NCI-H187 (cell line): ENCODE results near the gene NAPB.

Experiments used
- DNase-seq, 2 experiments: peaks; one replicate each; lab custom pipeline; 2025; lab: John Stamatoyannopoulos, UW

The NAPB gene

DNA sequence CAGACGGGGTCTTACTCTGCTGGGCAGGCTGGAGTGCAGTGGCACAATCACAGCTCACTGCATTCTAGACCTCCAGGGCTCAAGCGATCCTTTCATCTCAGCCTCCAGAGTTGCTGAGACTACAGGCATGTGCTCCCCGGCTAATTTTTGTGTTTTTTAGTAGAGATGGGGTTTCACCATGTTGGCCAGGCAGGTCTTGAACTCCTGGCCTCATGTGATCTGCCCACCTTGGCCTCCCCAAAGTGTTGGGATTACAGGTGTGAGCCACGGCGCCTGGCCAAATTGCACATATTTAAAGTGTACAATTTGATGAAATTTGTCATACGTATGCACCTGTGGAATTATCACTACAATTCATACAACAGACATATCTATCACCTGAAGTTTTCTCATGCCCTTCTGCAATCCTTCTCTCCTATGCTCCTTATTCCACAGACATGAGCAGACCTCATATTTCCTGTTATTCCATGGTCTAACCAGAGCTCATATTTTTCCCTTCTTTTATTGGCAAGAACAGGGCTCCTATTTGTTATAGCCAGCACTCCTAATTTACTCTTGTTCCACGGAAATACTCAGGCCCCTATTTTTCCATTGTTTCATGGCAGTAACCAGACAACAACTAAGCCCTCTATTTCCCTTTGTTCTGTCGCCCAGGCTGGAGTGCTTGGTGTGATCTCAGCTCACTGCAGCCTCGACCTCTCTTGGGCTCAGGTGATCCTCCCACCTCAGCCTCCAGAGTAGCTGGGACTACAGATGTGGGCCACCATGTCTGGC, 16.0 kb upstream of the NAPB start:
- no peak for DNase-seq

DNA sequence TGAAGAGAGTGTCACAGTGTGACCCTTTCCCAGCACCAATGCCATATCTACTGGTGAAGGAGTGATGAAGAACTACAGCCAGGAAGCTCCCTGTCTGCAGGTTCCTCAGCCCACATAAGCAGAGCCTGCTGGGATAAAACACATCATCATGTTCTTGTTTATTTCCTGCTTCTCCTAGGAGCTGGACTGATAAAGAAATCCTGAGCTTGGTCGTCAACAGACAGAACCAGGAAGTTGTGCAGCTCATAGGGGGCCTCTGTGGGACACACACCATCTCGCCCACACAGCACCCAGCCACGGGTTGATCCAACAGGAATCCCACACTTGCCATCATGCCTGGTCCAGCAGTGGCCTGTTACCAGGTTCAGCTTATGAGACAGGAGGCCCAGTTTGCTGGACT, 15.4 kb upstream of the NAPB start:
- DNase-seq = no peak

- no peak for DNase-seq
Observed at GRCh38 chr20:23435626-23436539, 14.6 kb upstream of the NAPB start.

DNA sequence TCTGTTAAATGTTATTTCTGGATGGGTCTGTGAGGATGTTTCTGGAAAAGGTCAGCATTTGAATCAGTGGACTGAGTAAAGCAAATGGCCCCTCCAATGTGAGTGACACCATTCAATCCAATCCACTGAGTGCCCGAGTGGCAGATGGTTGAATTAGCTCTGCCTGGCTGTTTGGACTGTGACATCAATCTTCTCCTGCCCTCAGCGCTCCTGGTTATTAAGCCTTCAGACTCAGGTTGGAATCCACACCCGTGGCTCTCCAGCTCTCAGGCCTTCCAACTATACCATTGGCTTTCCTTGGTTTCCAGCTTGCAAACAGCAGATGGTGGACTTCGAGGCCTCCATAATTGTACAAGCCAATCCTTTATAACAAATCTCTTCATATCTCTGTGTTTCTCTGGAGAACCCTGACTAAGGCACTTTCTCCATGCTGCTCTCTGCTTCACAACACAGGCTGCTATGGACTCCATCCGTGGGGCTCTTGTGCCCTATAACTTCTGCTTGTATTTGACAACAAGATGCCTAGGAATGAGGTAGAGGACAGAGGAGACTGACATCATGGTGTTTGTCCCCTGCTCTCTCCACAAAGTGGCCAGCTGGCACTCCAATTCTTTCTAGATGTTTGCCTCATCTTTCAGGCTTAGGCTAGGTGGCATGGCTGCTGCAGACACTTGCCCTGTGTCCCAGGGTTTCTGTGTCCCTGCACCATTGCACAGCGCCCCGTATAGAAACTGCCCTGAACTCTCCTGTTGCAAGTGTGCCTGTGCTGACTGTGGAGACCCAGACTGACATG, 13.4 kb upstream of the NAPB start:
- DNase-seq = no peak

- DNase-seq = no peak
Observed at GRCh38 chr20:23433628-23434027, 12.3 kb upstream of the NAPB start.

DNA sequence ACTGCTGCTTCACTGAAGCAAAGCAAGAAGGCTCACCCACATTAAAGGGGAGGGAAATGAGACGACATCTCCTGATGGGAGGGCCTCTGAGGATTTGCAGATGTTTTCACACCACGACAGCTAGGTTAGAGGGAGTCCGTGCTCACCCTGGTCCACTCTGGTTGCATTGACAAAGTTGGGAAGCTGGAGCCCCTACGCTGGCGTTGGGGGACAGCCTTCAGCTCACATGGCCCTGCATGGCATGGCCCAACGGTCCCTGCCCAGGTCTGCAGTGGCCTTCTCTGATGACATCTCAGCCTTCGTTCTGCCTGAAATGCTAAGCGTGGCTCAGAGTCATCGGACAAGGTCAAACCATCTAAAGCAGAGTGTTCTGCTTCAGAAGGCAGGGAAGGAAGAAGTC, 3.8 kb upstream of the NAPB start:
- DNase-seq = no peak

DNA sequence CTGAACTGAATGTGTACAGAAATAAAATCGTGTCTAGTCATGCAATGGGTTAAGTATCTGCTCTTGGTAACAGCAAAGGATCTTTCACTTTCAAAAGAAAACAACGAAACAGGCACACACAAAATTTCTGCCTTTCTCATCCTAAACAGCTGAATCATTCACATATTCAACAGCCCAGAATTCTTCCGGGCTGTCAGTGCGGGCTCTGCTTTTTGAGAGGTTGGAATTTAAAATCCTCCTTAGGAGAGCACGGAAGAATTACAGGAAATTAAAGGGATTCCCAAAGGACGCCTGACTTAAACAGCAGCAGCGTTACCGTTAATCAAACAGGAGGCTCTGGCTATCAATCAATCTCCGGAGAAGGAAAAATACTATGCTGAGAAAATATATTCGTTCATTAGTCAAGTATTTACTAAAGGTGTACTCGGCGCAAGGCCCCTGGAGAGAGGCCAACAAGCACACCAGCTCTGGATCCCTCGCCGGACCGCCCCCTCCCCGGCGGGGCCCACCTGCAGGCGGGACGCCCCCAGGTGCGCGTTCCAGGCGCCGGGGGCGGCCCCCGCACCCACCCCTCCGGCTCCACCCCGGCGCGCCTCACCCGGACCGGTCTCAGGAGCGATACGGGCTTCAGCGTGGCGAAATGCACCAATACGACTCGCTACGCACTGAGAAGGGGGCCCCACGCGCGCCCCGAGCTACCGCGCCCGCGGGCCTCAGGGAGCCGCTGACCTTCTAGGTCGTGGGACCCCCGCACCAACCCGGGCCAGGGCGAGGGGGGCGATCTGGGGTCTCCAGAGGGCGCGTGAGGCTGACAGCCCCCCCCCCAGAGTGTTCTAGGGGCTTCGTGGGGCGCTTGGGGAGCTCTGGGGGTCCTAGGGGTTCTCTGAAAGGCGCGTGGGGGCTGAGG, 1.0 kb downstream of the NAPB start:
- no peak for DNase-seq

DNA sequence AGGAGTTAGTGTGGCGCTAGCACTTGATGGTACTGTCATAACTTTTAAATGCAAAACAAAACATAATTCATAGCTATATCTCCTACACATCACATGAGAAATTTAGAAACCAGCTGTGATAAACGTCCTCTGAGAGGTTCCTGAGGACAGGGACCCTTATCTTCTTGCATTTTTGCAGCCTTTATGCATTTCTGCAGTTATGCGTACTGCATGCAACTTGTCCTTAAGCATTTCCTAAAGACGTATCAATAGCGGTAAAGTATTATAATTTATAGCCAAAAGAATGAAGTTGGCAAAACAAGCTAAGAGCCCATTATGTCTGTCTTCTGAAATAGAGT, 1.7 kb downstream of the NAPB start:
- no peak for DNase-seq

DNA sequence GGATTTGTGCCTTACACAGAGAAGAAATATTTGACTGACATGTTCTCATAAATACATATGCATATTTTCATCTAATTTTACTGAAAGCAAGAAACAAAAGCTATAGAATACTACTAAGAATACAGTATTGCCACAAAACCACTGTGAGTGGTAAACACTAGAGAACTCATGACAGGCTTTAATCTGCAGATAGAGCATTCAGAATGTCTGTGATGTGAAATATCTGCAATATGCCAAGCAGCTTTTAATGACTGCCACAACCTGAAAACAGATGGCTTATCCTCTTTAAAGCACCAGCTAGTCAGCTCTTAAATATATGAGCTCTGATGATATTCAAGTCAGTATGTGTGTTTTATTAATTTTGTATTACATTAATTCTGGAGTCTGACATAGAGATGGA, 3.4 kb downstream of the NAPB start:
- no peak for DNase-seq

DNA sequence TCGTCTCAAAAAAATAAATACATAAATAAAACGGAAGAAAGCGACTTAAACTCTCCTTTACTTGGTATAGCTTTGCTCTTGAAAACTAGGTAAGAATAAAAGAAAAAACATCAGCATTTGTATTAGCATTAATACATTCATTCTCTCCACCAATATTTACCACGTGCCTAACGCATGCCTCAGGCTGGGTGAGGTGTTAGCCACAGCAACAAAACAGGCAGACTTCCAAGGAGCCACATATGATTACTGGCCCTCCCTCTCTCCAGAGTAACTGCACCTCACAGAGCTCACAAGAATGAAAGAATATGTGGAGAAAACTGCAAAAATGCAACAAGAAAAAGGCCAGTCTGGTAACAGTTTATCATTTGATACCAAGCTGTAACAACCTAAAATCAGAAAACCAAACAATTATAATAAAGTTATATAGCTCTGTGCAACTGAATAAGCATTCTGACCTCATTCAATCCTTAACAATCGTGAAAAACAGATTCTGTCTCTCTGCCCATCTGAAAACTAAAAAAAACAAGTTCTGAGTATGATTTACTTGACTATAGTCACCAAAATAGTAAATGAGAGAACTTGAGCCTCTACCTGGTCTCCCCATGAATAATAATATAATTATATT, 5.2 kb downstream of the NAPB start:
- no peak for DNase-seq

DNA sequence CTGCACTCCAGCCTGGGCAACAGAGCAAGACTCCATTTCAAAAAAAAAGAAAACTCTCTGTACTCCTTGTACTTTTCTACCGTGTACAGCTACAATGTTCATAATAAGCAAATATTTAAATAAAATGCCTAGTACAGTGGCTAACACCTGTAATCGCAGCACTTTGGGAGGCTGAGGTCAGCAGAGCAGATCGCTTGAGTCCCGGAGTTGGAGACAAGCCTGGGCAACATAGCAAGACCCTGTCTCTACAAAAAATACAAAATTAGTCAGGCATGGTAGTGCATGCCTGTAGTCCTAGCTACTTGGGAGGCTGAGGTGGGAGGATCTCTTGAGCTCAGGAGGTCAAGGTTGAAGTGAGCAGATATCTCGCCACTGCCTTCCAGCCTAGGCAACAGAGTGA, 5.7 kb downstream of the NAPB start:
- no peak for DNase-seq

DNA sequence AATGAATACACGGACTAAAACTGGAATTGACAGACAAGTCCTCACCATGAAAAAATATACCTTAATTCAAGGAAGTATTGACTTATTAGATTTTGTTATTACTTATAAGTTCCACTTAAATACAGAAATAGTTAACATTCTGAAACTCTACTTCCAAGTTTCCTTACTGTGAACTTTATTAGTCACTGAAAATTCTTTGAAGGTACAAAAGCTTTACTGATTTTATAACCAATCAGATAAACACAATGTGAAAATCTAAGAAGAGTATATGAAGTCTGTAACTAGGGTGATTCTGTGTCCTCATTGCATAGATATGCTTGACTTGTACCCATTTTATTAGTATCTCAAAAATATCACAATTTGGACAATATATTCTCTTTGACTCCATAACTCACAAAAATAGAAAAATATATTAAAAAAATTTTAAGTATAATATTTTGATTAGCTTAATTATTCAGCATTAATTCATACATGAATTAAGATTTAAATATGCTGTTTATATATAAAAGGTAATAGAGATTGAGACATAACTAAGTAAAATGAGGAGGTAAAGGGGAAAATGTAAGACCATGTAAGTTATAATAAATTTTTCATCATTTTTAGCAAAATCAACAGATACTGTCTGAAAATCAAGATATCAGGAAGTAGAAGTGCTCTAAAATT, 6.6 kb downstream of the NAPB start:
- DNase-seq = no peak

DNA sequence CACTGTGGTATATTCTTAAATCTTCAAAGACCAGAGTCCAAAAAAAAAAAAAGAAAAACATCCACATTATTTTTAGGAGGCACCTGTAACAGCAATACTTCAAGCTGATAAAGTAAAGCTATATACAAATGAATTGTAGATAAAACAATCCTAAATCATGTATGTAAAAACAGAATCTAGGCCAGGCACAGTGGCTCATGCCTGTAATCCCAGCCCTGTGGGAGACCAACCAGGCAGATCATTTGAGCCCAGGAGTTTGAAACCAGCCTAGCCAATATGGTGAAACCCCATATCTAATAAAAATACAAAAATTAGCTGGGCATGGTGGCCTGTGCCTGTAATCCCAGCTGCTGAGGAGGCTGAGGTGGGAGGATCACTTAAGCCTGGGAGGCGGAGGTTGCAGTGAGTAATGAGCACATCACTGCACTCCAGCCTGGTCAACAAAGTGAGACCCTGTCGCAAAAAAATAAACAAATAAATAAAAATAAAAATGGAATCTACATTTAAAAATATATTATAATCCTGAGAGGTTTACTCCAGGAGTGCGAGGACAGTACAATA, 7.3 kb downstream of the NAPB start:
- no peak for DNase-seq

- no peak for DNase-seq
Observed at GRCh38 chr20:23412026-23412425, 9.3 kb downstream of the NAPB start.

DNA sequence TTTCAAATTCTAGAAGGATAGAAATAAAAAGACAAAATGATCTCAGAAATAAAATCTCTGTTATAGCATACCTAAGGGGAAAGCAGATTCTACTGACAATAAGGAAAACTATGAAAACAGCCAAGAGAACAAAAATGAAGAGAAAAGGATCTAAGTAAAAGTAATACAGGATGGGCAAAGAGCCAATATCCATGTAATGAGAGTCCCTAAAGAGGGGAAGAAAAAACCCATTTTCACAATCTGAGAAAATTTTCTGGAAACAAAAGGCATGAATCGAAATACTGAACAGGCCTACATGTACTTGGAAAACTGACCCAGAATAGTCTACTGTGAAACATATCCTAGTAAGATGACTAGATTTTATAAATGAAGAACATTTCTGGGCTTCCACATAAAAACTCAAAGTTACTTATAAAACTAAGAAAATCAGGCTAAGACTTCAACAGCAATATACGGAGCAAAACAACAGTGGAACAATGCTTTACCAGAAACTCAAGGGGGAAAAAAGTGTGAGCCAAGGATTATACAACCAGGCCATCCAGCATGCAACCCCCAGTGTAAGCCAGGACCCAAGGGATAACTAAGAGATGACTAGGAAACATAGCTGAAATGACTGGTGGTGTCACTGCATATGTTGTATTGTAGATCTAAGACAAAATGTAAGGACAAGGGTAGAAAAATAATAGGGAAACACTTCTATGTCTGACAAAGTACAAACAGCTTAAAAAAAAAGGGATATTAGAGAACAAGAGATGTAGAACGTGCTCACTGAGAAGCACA, 10.2 kb downstream of the NAPB start:
- no peak for DNase-seq

GRCh38 chr20:23409800-23410199, 11.5 kb downstream of the NAPB start:
- no peak for DNase-seq

DNA sequence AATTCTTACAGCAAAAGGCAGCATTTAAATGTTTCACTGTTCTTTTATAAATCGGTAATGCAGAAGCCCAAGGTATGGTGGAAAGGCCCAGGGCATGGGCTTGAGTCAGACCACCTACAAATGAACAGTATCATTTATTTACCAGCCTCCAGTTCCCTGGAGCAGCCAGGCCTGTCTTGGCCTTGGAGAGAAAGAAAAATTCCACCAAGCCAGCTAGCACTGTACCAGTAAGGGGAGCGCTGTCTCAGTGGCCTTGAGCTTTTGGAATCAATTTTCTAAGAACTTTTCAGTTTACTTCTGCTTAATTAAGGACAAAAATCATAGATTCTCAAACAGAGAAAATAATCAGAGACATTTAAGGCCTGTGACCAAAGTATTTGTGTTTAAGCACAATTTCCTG, 12.3 kb downstream of the NAPB start:
- no peak for DNase-seq

- no peak for DNase-seq
Observed at GRCh38 chr20:23407781-23408464, 13.4 kb downstream of the NAPB start.

- no peak for DNase-seq
Observed at GRCh38 chr20:23406880-23407279, 14.4 kb downstream of the NAPB start.
